Stimulated activated CD4-positive, alpha-beta T cell treated with anti-CD3 and anti-CD28 coated beads, Interleukin-4, amount 100 ng/mL, for 48 hours (primary cell): ENCODE measurements around the gene ATXN1.
A peak's percentile ranks its signal among the peaks of the same experiment; 100 is the strongest.

Experiments
- DNase-seq, 2 donors: peaks; one replicate each; pipeline ENCODE4 v3.0.0-alpha.2; 2020; ENCODE audit warnings: low read depth in 2 of 2

The ATXN1 gene

GRCh38 chr6:16762268-16762549 is 949 bp upstream of the ATXN1 start:
- no peak for DNase-seq

GRCh38 chr6:16761471-16762267 is 409 bp upstream of the ATXN1 start:
- peak; percentile 65 to 74 for DNase-seq

GRCh38 chr6:16759646-16760515 is 1.4 kb downstream of the ATXN1 start:
- peak; percentile 56 to 67 for DNase-seq

- no peak for DNase-seq
These were observed 2.0 kb downstream of the ATXN1 start for GRCh38 chr6:16759181-16759645.

- no peak for DNase-seq
These were observed 2.9 kb downstream of the ATXN1 start for GRCh38 chr6:16758163-16758975.

GRCh38 chr6:16757332-16757731 is 3.9 kb downstream of the ATXN1 start:
- no peak for DNase-seq

GRCh38 chr6:16756660-16757255 is 4.5 kb downstream of the ATXN1 start:
- DNase-seq = no peak

- no peak for DNase-seq
These were observed 5.7 kb downstream of the ATXN1 start for GRCh38 chr6:16755544-16755943.

- DNase-seq = no peak
These were observed 6.4 kb downstream of the ATXN1 start for GRCh38 chr6:16754876-16755275.

GRCh38 chr6:16754274-16754673 is 7.0 kb downstream of the ATXN1 start:
- DNase-seq = no peak

- DNase-seq = no peak
These were observed 7.9 kb downstream of the ATXN1 start for GRCh38 chr6:16753341-16753740.

GRCh38 chr6:16752206-16752866 is 8.9 kb downstream of the ATXN1 start:
- no peak for DNase-seq

GRCh38 chr6:16751251-16751946 is 9.9 kb downstream of the ATXN1 start:
- DNase-seq = no peak

GRCh38 chr6:16750566-16750965 is 10.7 kb downstream of the ATXN1 start:
- DNase-seq = no peak

- no peak for DNase-seq
These were observed 11.5 kb downstream of the ATXN1 start for GRCh38 chr6:16749516-16750485.

GRCh38 chr6:16748025-16748319 is 13.3 kb downstream of the ATXN1 start:
- no peak for DNase-seq

GRCh38 chr6:16747232-16748024 is 13.8 kb downstream of the ATXN1 start:
- DNase-seq = no peak

- DNase-seq = no peak
These were observed 14.4 kb downstream of the ATXN1 start for GRCh38 chr6:16746812-16747211.

GRCh38 chr6:16746401-16746800 is 14.9 kb downstream of the ATXN1 start:
- DNase-seq = no peak
